Brain microvascular endothelial cell (primary cell): ENCODE data around the gene CHI3L1.
A peak's percentile ranks its signal among the peaks of the same experiment; 100 is the strongest.

Source experiments
- DNase-seq: peaks from one replicate; pipeline ENCODE4 v3.0.0-alpha.2; 2020
- H3K27ac ChIP-seq: fragments of 250-450 bp; sonication (Bioruptor Pico); 2 replicates; pipeline ENCODE4 v1.5.1; 2020; ENCODE audit warnings: mild to moderate bottlenecking, moderate library complexity
- H3K27me3 ChIP-seq: fragments of 250-450 bp; sonication (Bioruptor Pico); replicated peaks from 2 replicates; pipeline ENCODE4 v1.5.1; 2020; ENCODE audit warnings: mild to moderate bottlenecking
- H3K36me3 ChIP-seq: fragments of 250-450 bp; sonication (Bioruptor Pico); replicated peaks from 2 replicates; pipeline ENCODE4 v1.5.1; 2020; ENCODE audit warnings: mild to moderate bottlenecking
- H3K4me3 ChIP-seq: 2 replicates; pipeline ENCODE4 v1.5.1; 2011; ENCODE audit warnings: low read depth, mild to moderate bottlenecking, control low read depth, low read length, moderate library complexity
- CTCF ChIP-seq: IDR thresholded peaks from 2 replicates; pipeline ENCODE4 v1.5.1; 2011; ENCODE audit warnings: low read depth, mild to moderate bottlenecking, moderate library complexity, low read length, control low read depth, inconsistent platforms; ENCODE audit errors: missing control alignments
- in situ Hi-C: cut with HindIII; loops from 2 replicates; pipeline ENCODE4 v1.10.0; 2017; ENCODE audit warnings: low sequenced_read_pairs, low pct_ligation_motif_present

The CHI3L1 gene

GRCh38 chr1:203158960-203159665 lies 27.4 kb downstream of the CHI3L1 start:
- no peak for DNase-seq
- no peak overlapping the region for H3K27ac ChIP-seq
- TF ChIP-seq CTCF = no peak
- H3K36me3 ChIP-seq = no peaks in the 10 kb centered on the region
- in situ Hi-C loops = no loop called here
- no peak overlapping the region for H3K4me3 ChIP-seq
- peaks cover 7% of the 10 kb centered on the region for H3K27me3 ChIP-seq

- H3K27me3 ChIP-seq = peaks cover 7% of the 10 kb centered on the region
- no peaks in the 10 kb centered on the region for H3K36me3 ChIP-seq
- in situ Hi-C loops = no loop called here
- no peak for TF ChIP-seq CTCF
- no peak overlapping the region for H3K27ac ChIP-seq
- no peak overlapping the region for H3K4me3 ChIP-seq
- DNase-seq = no peak
Measured at GRCh38 chr1:203158423-203158822, 28.1 kb downstream of the CHI3L1 start.

GRCh38 chr1:203156280-203156679 lies 30.2 kb downstream of the CHI3L1 start:
- no peak overlapping the region for H3K27ac ChIP-seq
- DNase-seq = no peak
- H3K36me3 ChIP-seq = no peaks in the 10 kb centered on the region
- H3K27me3 ChIP-seq = peaks cover 7% of the 10 kb centered on the region
- no peak for TF ChIP-seq CTCF
- no peak overlapping the region for H3K4me3 ChIP-seq
- in situ Hi-C loops = no loop called here

GRCh38 chr1:203153989-203154821 lies 32.3 kb downstream of the CHI3L1 start:
- no peaks in the 10 kb centered on the region for H3K36me3 ChIP-seq
- DNase-seq = peak; percentile 6
- H3K27me3 ChIP-seq = peaks cover 4% of the 10 kb centered on the region
- TF ChIP-seq CTCF = no peak
- H3K27ac ChIP-seq = no peak overlapping the region
- in situ Hi-C loops = no loop called here
- H3K4me3 ChIP-seq = no peak overlapping the region

DNA sequence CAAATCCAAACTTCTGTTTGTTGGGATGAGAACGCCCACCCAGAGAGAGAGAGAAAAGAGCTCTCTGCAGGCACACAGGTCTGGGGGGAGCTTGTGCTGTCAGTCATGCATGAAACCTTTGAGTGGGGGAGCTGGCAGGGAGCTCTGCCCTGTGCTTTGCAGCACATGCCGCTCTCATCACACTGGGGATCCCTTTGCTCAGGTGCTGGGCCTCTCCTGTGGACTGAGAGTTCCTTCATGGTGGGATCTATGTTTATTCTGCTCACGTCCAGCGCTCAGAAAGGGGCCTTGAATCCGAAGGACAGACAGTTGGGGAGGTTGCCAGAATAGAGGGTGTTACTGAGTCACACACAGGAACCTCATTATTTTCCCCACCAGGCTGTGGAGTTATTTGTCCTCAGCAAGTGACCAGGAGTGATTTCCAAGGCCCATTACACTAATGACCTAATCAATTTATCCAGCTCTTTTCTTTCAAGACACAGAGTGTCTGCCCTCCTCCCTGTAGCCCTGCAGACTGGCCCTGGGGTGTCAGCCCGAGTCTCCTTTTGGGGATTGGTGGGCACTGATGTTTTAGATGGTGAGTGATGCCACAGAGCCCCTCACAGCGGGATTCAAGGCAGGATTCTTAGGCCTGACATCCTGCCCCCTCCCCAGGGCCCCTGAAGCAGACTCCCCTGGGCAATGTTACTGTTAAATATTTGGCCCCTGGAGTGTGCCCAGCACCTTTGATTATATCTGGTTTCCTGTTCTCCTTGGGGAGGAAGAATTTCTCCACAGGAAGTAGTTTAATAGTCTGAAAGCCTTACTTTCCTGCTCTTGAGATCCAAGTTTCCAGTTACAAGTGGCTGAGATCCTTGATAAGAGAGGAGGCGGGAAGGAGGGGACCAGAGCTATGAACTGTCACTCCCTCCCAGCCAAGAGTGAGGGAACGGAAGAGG lies 33.2 kb downstream of the CHI3L1 start:
- no peaks in the 10 kb centered on the region for H3K27me3 ChIP-seq
- in situ Hi-C loops = no loop called here
- TF ChIP-seq CTCF = no peak
- no peak for DNase-seq
- no peaks in the 10 kb centered on the region for H3K36me3 ChIP-seq
- no peak overlapping the region for H3K27ac ChIP-seq
- H3K4me3 ChIP-seq = no peak overlapping the region
